ENCODE data around the gene HPRT1. TPM values are rescaled to one million over a fixed set of nuclear protein-coding genes. Genes with fewer than 3 reads are reported as not detected.

Gene HPRT1
- total RNA-seq, 4 donors from 2014 or later: 8.5 to 16.1 (median 11.9) TPM

DNA sequence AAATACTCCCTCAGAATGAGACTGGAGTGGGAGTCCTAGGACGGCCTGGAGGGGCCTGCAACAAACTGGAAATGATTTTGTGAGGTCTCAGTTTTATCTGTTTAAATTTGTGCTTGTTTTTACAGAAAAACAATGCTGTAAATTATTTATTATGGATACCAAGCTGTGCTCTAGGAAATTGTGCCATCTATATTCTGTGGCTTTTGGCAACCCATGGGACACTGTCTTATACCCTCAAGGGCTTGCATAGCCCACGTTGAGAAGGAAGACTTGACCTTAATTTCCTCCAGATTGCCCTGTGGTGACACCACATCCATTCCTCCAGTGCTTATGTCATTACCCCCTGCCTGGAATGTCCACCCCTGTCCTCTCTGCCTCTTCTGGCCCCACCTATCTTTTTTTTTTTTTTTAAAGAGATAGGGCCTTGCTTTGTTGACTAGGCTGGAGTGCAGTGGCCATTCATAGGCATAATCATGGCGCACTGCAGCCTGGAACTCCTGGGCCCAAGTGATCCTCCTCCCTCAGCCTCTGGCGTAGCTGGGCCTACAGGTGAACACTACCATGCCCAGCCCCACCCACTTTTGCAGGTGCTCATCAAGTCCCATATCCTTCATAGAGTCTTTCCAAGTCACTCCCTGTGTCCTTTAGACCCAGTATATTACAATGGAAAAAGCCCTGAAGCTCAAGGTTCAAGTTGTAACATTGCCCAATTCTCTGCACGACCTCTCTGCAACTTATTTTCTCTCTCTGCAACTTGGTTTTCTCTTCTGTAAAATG is 77.4 kb downstream of the HPRT1 start:
- no peaks in the 10 kb centered on the region for H3K9me3 ChIP-seq
- intact Hi-C loops (cut with DNase I): no loop called here

DNA sequence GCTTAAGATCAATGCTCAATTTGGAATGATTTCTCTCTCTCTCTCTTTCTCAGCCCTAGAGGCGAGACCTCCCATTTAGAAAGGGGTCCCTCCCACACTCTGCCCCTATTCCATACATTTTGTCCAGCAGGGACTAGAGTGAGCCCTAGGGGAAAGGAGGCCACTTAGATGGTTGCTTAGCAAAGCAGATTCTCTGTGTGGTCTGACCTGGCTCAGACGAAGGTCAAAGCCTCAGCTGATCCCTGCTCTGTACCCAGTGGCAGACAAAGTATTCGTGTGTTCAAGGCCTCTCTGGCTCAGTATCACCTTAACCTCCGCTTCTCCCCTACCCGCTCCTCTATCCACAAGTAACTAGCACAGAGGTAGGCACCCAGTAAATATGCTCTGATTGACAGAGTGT is 78.4 kb downstream of the HPRT1 start:
- Histone ChIP-seq H3K9me3 (no peaks in the 10 kb centered on the region), H3K4me1 (no peaks in the 10 kb centered on the region), H3K27ac (no peak overlapping the region), H3K36me3 (no peaks in the 10 kb centered on the region), H3K27me3 (peaks cover 0 to 6% (median 0%) of the 10 kb centered on the region in 4 donors), H3K4me3 (no peak overlapping the region)
- intact Hi-C loops (cut with DNase I): no loop called here
- WGBS, 2 donors: 74 to 83% methylated on average over 3 to 5 of the region's 5 CpGs
- no peak for TF ChIP-seq POLR2A (IDR thresholded peaks at IDR 0.05)
- TF ChIP-seq, protein P1, sequence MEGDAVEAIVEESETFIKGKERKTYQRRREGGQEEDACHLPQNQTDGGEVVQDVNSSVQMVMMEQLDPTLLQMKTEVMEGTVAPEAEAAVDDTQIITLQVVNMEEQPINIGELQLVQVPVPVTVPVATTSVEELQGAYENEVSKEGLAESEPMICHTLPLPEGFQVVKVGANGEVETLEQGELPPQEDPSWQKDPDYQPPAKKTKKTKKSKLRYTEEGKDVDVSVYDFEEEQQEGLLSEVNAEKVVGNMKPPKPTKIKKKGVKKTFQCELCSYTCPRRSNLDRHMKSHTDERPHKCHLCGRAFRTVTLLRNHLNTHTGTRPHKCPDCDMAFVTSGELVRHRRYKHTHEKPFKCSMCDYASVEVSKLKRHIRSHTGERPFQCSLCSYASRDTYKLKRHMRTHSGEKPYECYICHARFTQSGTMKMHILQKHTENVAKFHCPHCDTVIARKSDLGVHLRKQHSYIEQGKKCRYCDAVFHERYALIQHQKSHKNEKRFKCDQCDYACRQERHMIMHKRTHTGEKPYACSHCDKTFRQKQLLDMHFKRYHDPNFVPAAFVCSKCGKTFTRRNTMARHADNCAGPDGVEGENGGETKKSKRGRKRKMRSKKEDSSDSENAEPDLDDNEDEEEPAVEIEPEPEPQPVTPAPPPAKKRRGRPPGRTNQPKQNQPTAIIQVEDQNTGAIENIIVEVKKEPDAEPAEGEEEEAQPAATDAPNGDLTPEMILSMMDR (IDR thresholded peaks at IDR 0.05): no peak
- DNase-seq: no peak

More for the DNA sequence above, 77.4 kb downstream of the HPRT1 start:
- H3K4me1 ChIP-seq: no peaks in the 10 kb centered on the region
- TF ChIP-seq, protein P1 (IDR thresholded peaks at IDR 0.05): no peak
- no peak for TF ChIP-seq POLR2A (IDR thresholded peaks at IDR 0.05)
- WGBS, 2 donors: 63 to 71% methylated on average over 4 to 5 of the region's 5 CpGs
- H3K27ac ChIP-seq: no peak overlapping the region
- no peaks in the 10 kb centered on the region for H3K27me3 ChIP-seq
- H3K4me3 ChIP-seq: no peak overlapping the region
- H3K36me3 ChIP-seq: no peaks in the 10 kb centered on the region
- no peak for DNase-seq

DNA sequence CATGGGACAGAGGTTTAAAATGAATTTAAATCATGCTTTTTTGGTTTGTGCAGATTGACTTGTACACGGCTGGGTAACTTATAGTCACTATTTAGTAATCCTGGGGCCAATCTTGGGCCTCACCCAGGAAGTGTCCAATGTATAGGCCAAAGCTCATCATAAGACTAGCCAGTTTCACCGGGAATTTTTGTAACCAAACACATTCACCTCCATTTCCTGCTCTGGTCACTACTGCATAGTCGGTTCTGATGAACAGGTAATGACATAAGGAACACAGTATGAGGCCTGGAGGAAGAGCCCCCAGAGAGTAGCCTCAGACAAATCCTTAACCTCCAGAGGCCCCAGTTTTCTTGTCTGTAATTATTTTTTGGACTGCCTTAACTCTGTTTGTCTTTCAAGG is 81.9 kb downstream of the HPRT1 start:
- no peak for TF ChIP-seq POLR2A (IDR thresholded peaks at IDR 0.05)
- TF ChIP-seq, protein P1 (IDR thresholded peaks at IDR 0.05): no peak
- no peaks in the 10 kb centered on the region for H3K9me3 ChIP-seq
- WGBS, 2 donors: 58 to 82% methylated on average over 2 to 3 of the region's 3 CpGs
- peaks cover 0 to 7% (median 0%) of the 10 kb centered on the region in 3 donors for H3K4me1 ChIP-seq
- H3K27ac ChIP-seq: no peak overlapping the region
- peaks cover 0 to 41% (median 13%) of the 10 kb centered on the region in 4 donors for H3K27me3 ChIP-seq
- intact Hi-C loops (cut with DNase I): no loop called here
- no peak for DNase-seq
- H3K36me3 ChIP-seq: no peaks in the 10 kb centered on the region
- H3K4me3 ChIP-seq: no peak overlapping the region

DNA sequence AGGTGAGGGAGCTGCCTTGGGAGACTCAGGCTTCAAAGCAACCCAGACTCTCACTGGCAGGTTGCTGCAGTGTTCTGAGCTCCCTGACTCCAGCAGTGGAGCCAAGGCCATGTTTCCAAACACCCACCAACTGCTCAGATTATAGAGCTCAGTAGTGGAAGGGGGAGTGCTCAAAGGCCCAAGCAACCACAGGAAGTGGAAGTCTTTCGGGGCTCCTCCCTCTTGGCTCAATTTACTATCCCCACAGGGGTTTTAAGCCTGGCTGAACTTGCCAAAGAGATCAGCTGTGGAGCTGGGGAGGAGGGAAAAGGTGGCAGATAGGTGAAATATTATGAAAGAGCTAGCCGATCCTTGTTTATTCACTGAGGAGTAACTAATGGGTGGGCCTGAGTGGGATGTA is 82.5 kb downstream of the HPRT1 start:
- Histone ChIP-seq H3K36me3 (no peaks in the 10 kb centered on the region), H3K27ac (no peak overlapping the region), H3K9me3 (no peaks in the 10 kb centered on the region), H3K4me1 (peaks cover 0 to 7% (median 0%) of the 10 kb centered on the region in 3 donors), H3K27me3 (peaks cover 0 to 47% (median 16%) of the 10 kb centered on the region in 4 donors), H3K4me3 (no peak overlapping the region)
- intact Hi-C loops (cut with DNase I): no loop called here
- WGBS, 2 donors: 7 to 45% methylated on average over 1 to 2 of the region's 2 CpGs
- TF ChIP-seq POLR2A (IDR thresholded peaks at IDR 0.05): no peak
- TF ChIP-seq, protein P1 (IDR thresholded peaks at IDR 0.05): no peak
- DNase-seq: no peak

DNA sequence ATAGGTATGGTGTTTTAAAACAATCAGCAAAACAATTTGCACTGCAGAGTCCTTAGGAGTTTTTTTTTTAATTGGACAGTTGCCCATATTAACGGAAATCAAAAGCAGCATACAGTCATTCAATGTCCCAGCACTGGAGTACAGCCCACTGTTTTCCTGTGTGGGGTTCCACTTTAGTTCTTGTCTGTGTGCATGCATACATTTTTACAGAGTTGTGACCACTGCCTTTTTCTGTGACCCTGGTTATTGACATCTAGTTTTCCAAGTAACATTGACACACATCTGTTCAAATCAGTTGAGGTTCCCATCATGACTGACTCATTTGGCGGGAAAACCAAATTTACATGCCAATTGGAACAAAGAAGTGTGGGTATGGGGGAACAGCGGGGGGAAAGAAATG is 83.3 kb downstream of the HPRT1 start:
- 38 to 54% methylated on average over 3 of the region's 3 CpGs for WGBS, 2 donors
- H3K27me3 ChIP-seq: peaks cover 0 to 55% (median 20%) of the 10 kb centered on the region in 4 donors

More for the DNA sequence above, 83.3 kb downstream of the HPRT1 start:
- H3K9me3 ChIP-seq: no peaks in the 10 kb centered on the region
- H3K4me3 ChIP-seq: no peak overlapping the region
- H3K4me1 ChIP-seq: peaks cover 0 to 9% (median 0%) of the 10 kb centered on the region in 3 donors
- TF ChIP-seq, protein P1 (IDR thresholded peaks at IDR 0.05): no peak
- TF ChIP-seq POLR2A (IDR thresholded peaks at IDR 0.05): no peak
- intact Hi-C loops (cut with DNase I): no loop called here
- H3K27ac ChIP-seq: no peak overlapping the region
- H3K36me3 ChIP-seq: no peaks in the 10 kb centered on the region
- no peak for DNase-seq
